GM10266 (cell line): ENCODE data around the gene SLC49A3.
"Not testable (repeated sequence)": the region's sequence is repeated elsewhere in the genome, so short reads cannot be mapped to it uniquely, and the experiment has no call there.

Experiments
- DNase-seq: peaks from one replicate; pipeline ENCODE4 v3.0.0; 2012; ENCODE audit errors: extremely low spot score
- CTCF ChIP-seq: IDR thresholded peaks from 2 replicates; pipeline ENCODE4 v1.5.1; 2012; ENCODE audit warnings: mild to moderate bottlenecking, low read depth; ENCODE audit not compliant: control insufficient read depth, insufficient read depth; ENCODE audit errors: missing control alignments

Gene SLC49A3

GRCh38 chr4:688854-689681 lies at the start of gene SLC49A3:
SLC49A3 (minus strand) TSS chr4:689151; CDS start chr4:689127, 24 bp downstream.
- no peak for DNase-seq
- no peak for TF ChIP-seq CTCF

GRCh38 chr4:736561-736960 lies 47.6 kb upstream of the SLC49A3 start:
- not testable (repeated sequence) for DNase-seq

- no peak for DNase-seq
- TF ChIP-seq CTCF: no peak
These were observed 46.6 kb upstream of the SLC49A3 start for GRCh38 chr4:735583-735982.

- DNase-seq: no peak
- TF ChIP-seq CTCF: no peak
These were observed 46.0 kb upstream of the SLC49A3 start for GRCh38 chr4:734951-735350.

GRCh38 chr4:734075-734474 lies 45.1 kb upstream of the SLC49A3 start:
- no peak for TF ChIP-seq CTCF
- DNase-seq: no peak

- DNase-seq: no peak
- no peak for TF ChIP-seq CTCF
These were observed 44.7 kb upstream of the SLC49A3 start for GRCh38 chr4:733631-733980.

- no peak for DNase-seq
- no peak for TF ChIP-seq CTCF
These were observed 44.1 kb upstream of the SLC49A3 start for GRCh38 chr4:732911-733630.
